DMS53 treated with DMSO at 0.1 percent for 48 hours (cell line): Measurements from ENCODE around the gene NYAP2.

Experiments
- DNase-seq: peaks from one replicate; lab custom pipeline; 2025; ENCODE audit not compliant: unreplicated experiment; lab: John Stamatoyannopoulos, UW

NYAP2 gene

DNA sequence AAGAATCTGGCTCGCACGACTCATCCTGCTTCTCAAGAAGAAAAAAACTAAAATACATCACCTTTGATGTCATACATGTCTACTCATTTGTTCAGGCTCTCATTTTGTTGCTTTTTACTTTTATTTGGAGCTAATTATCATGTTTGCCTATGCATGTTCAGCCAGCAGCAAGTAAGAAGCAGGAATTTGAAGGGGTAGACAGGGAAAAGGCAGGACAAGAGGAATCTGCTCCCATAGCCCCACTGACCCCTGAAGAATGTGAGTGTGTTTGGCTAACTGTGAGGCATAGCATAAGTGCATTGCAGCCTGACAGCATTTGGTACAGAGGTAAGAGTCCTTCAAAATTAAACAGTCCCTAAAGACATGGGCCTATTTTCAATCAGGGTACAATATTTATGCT, 72.7 kb downstream of the NYAP2 start:
- no peak for DNase-seq

DNA sequence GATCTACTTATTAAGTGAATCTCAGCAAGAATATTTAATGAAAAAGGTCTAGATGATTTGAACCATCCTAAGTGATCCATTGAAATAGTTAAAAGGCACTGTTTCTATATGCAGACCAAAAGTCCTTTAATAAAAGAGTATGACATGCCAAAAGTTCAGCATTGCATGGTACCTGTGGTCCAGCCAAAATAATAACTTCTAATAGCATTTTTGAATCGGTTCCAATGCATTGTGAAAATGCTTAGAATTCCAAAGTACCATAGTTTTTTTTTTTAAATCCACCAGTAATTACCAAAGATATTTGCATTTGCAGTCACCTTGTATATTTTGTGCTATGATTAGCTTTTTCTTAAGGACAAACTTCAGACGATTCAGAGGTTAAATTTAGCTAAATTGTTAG, 79.9 kb downstream of the NYAP2 start:
- no peak for DNase-seq

DNA sequence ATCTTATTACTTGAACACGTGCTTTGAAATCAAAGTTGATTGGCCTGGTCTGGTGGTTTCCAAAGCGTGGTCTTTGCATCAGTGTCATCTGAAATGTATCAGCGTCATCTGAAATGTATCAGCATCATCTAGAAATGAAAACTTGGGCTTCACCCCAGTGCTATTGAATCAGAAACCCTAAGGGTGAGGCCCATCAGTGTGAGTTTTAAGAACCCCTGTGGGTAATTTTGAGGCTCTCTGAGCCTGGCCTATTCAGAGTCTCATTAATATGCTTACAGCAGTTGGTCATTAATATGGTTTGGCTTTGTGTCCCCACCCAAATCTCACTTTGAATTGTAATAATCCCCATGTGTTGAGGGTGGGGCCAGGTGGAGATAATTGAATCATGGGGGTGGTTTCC, 85.2 kb downstream of the NYAP2 start:
- DNase-seq = no peak

DNA sequence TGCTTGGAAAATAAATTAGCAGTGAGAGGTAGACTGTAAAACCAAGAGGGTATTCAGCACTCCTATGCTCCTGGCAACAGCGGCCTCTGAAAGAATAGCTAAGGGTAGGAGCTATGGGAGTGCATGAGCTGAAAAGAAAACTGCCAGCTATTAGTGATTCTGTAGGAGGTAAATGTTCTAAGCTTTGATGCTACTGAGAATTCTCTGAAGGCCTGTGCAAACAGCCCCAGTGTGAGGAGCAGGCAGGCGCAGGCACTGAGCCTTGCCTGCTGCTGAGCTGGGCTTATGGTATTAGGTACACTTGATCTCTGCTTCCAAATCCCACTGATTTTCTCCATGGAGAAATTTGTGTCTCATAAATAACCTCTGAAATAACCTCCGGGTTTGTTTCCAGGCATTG, 86.7 kb downstream of the NYAP2 start:
- DNase-seq = no peak

DNA sequence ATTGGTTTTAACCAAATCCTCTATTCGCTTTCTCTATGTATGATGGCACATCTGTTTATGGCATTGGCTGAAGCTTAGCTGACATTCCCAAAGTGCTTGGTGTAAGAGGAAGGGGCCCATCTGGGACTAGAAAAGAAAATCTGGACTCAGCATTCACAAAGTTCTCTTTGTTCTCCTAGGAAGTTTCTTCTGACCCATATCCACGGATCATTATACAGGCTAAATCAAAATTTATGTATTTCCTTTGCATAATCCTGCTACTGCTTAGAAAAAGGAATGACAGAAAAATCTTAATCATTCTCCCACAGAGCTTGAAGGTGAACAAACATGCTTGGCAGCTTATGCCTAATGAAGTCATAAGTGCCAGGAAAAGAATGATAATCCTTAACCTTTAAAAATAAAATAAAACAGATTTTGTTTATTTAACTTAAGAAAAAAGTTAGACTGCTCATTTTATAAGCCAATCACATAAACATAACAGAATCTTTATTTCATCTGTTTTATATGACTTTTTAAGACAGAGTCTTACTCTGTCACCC, 88.4 kb downstream of the NYAP2 start:
- DNase-seq = no peak

DNA sequence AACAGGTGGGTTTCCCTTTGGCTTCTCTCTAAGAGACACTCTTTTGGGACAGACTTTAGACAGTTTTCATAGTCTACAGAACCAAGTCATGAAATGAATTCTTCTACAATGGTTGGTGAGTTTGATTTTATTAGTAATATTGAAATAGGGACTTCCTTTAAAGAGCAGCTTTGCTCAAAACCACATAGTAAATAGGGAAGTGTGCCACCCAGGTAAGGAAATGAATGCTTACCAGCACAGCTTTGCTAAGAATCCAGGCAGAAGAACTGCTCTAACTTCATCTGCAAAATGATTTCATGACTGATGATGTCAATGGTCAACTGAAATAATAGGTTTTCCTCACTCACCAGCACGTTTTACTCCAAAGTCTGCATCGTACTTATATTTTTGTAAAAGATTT, 89.2 kb downstream of the NYAP2 start:
- no peak for DNase-seq

DNA sequence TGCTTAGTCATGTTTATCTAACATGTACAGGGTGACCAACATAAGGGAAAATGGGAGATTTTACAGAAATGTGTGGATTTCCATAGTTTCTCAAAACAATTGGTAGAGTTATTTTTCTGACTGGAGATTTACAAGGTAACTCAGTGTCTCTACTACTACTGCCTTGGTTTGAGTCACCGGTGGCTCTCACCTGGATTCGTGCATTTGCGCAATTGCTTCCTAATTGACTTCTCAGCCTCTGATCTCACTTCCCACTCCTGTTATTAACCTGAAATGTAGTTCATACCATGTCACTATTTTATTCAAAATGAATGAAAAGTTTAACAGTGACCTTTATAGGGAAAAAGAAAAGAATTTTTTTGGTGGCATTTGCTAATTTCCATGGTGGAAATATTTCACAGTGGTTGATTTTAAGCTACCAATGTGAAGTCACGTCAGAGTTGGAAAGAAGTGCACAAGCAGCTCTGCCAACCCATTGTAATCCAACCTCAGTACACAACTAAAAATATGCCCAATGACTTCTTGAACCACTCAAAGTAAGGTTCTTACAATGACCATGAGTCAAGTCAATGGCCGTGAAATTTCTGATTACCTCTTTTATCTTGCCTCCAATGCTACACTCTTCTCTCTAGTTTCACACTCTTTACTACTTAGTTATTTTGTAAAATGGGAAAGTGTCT, 94.0 kb downstream of the NYAP2 start:
- DNase-seq = no peak

DNA sequence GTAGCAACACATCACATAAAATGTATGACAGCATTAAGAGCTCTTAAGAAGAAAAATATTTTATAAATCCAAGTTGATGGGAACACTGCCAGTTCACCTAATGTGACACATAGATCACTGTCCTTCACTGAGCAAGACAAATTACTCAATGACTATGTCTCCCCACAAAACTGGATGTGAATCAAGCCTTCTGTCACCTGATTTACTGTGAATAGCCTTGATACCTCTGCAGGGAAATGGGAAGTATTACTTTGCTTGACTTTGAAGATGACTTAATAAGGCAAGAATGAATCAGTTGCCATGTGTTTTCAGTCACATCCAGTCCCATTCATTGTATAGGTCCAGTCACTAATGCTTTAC, 94.6 kb downstream of the NYAP2 start:
- DNase-seq = no peak

DNA sequence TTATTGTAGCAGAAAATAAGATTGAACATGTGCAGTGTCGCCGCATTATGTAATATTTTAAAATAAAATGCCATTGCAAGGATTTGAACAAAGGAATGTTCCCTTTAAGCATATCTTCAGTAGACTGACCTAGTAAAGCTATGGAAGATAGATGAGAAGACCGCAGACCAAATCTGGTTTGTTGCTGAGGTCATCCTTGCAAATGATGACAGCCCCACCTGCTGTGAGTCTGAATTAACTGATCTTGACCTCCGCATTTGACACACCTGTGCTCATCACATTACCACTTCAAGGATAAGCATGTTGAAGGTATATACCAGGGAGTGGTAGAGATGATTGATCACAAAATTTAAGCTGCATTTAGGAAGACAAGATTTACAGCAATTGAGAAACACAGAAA, 96.2 kb downstream of the NYAP2 start:
- no peak for DNase-seq

DNA sequence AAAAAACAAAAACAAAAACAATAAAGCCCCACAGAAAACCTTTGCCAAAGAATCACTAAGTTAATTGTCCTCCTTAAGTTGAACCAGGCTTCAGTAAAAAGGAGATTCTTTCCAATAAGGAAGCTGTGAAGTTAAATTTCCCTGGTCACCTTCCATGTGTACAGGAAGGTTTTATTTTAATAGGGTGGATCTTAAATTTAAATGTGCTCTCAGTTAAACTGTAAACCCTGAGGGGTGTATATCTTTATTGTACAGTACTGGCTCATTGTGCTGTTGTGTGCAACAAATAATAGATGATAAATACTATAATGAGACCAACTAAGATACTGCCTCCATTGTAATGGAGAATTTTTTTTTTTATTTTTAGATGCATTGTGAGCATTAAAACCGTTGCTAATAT, 97.1 kb downstream of the NYAP2 start:
- no peak for DNase-seq

DNA sequence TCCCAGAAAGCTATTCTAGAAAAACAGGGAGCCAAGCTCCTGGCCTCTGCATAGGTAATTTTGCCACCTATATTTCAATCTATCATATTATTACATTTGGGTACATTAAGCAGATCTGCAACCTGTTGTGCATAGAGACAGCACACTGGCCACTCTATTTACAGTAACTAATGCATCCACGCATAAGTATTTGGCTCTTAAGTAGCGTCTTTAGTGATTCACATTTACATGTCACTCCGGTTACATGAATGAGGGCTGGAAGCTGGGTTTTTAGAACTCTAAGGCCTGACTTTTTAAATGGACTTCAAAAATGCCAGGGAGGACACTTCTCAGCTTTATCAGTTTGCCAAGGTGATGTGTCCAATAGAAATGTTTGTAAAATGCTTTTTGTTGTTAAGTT, 97.7 kb downstream of the NYAP2 start:
- DNase-seq = no peak

DNA sequence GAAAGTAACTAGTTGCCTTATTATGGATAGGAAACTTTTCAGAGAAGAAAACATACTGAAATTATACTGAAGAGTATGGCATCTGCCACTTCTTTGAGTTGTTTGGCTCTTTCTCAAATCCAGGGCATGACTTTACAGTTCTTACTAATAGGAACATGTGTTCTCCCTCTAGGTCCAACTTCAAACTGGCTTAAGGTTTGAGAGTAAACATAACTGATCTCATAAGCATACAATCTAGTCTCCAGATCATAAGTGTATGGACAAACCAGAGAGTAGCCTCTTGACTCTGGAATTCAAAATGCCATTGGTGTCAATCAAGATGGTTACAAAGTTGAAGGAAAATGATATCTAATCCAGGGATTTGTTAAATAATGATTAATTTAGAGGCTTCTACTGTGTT, 101.5 kb downstream of the NYAP2 start:
- DNase-seq = no peak

DNA sequence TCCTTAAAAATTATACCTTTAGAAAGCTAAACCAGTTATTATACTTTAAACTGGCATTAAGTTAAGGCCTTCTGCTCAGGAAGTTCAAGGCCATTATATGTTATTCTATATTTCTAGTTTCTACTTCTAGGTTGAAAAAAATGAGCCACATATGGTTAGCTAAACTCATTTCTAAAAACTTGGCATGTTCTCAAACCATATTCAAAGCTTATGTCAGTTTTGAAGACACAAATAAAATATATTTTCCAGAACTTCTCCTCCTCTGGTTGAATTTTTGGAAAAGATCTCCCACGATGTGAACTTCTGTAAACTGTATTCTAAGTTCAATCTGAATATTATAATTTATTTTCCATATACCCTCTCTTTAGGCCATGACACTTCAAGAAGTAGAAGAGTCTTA, 103.5 kb downstream of the NYAP2 start:
- no peak for DNase-seq

DNA sequence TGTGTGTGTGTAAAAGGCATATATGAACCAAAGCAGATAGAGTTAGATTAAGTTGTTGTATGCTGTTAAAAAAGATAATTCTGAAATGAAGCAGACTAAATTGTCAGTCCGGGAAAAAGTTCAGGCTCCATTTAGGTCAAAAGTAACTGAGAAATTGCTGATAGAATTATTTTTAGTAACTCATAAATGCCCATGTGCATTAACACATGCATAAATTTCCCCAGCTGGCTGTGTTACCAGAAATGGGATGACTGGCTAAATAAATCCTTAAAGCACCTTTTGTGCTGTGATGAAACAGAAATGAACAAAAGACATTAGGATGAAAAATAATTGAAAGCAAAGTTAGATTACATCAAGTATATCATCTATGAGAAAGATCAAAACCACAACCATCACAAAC, 111.3 kb downstream of the NYAP2 start:
- no peak for DNase-seq

DNA sequence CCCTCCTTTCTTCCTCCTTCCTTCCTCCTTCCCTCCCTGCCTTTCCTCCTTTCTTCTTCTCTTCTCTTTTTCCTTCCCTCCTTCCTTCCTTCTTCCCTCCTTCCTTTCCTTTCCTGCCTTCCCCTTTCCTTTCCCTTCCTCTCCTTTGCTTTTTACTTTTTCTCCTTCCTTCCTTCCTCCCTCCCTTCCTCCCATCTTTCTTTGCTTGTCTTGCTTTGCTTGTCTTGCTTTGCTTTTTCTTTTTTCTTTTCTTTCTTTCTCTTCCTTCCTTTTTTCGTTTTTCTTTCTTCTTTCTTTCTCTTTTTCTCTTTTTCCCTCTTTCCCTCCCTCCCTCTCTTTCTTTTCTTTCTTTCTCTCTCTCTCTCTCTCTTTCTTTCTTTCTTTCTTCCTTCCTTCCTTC, 113.0 kb downstream of the NYAP2 start:
- no peak for DNase-seq

DNA sequence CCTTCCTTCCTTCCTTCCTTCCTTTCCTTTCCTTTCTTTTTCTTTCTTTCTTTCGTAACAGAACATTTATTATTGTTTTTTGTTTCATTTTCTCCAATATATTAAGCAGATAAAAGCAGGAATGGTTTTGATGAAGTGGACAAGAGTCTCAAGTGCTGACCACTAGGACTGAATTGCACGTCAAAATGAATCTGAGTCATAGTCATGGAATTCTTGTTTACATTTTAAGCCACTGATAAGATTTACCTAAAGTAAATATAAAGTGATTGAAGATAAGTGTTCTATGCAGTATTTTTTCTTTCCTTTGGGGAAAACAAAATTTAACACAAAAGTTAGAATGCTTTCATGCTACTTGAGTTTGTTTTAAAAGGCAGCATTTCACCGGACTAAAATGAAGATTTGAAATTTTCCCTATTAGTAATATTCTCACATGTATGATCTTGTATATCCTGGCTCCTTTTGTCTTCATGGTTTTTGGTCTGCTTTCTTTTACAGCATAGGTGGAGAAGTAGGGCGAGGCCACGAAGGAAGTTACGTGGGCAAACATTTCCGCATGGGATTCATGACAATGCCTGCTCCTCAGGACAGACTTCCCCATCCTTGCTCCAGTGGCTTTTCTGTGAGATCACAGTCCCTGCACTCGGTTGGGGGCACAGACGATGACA, 113.5 kb downstream of the NYAP2 start:
- no peak for DNase-seq

DNA sequence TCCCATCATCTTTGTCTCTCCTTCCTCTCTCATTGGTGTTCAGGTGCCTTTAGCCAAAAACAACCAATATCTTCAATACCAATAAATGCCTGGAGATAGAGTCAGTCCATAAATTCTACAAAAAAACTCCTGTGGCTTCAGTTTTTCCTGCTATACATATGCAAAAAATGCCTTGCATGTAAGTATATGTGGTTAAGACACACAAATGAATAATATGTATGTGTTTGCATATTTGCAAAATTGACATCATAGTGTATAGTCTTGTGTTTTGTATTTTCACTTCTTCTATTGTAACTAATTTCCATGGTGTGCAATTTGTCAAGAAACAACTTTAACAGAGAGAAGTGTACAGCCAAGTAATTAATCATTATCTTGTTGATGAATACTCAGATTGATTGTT, 115.5 kb downstream of the NYAP2 start:
- DNase-seq = no peak

DNA sequence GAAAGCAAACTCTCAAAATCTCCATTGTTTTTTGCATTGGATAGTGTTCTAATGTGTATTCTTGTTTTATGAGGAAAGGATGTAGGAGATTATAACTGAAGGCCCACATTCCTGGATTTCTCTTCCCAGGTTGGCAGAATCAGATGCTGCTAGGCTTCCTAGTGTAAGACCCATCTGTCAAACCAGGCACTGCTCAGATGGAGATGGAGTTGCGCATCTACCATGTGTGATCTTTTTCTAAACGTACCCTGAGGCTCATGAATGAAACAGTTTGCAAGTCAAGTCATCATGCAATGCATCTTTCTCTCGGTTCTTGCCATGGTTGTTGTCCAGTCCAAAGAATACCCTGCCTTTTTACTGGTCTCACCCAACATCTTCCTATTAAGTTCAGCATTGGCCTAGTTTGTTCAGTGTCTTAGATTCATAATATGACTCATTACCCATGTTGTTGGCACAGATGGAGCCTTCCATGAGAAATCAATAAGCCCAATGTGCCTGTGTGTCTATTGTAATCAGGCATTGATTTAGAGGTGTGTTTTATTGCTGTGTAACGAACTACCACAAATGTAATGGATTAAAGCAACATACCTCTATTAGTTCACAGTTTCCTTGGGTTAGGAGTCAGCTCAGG, 127.4 kb downstream of the NYAP2 start:
- DNase-seq = no peak

DNA sequence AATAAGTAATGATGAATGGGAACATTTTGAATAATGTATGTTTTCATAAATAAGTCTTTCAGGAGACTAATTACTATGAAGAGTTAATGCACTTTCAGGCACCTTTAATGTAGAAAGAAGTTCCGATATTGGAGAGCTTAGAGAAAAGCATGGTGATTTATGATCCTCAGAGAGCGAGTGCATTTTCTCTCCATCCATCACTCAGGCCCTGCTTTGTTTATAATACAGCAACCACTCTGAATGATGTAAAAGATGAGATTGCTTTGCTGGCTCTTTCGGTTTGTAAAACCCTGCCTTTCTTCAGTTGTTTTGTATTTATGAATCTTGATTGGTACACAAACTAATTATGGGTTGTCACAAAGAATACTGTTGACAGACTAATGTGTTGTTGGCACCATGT, 132.0 kb downstream of the NYAP2 start:
- no peak for DNase-seq

DNA sequence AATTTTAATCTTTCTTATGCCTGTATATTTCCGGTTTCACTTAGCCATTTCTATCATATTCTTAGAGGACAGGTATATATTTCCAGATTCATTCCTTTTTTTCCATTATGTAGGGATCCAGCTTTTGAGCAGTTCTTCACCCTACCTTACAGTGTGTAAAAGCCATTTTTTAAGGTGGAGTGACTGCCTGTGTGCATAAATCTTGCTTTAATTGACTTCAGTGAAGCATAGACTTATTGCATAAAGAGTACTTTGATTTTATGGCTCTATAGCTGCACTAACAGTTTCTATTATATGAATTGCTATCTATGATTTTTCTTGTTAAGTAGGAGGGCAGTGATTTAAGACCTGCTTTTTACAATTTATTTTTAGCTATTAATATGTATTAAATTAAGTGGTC, 132.6 kb downstream of the NYAP2 start:
- no peak for DNase-seq

DNA sequence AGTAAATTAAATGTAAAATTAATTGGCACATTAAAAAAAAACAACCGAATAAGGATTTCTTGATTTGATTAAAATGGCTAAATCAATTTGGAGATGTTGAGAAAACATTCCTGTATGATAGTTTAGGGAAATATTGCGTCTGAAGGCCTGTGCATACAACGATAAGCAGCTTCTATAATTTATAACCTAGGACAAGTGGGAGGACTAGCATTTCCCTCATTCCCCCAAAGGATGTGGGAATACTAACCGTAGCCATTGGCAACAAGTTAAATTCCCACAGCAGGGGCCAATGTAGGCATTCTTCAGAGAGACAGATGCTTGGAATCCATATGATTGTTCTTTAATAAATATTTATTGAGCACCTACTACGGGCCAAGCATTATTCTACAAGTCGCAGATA, 134.5 kb downstream of the NYAP2 start:
- DNase-seq = no peak

DNA sequence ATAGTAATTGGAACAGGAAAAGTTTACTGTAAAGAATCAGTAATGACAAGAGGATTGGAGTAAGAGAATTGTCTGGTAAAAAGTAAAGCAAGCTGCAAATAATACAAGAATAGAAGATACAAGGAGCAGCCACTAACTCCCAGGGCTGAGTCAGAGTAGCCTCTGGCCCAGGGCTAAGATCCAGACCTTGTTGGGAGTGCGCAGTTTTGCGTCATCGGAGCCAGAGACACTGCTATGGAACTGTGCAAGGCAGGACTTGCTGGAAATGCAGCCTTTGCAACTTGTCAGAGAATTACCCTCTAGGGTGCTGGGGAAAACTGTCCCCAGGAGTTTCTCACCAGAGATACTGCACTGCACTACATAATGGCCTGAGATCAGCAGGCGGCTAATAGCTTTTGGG, 135.2 kb downstream of the NYAP2 start:
- no peak for DNase-seq

DNA sequence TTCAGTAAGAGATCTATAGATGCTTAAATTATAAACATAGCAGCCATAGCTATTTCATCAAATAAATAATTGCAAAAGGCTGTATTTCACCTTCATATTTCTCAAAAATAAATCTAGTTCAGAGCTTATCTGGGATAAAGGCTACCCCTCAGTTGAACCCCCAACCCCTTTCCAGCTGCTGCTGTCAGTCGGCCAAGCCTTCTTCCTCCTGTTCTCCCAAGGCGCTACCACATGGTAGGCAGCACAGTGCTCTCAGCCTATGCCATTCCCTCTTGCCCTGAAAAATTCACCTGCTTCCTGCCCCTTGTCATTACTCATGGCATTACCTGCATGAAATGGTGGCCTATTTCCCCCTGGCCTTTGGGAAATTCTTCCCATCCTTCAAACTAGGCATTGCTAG, 136.5 kb downstream of the NYAP2 start:
- no peak for DNase-seq
